Effector memory CD4-positive, alpha-beta T cell (primary cell): ENCODE data around the gene PRPF40A.

ENCODE experiments used
- DNase-seq, 3 donors: peaks; one replicate each; pipeline ENCODE4 v3.0.0-alpha.2; 2020
- H3K27ac ChIP-seq: 2 replicates; pipeline ENCODE4 v1.7.0; 2013; ENCODE audit warnings: mild to moderate bottlenecking, low read length, moderate library complexity; ENCODE audit not compliant: insufficient read depth, poor library complexity, severe bottlenecking
- H3K27me3 ChIP-seq: replicated peaks from 2 replicates; pipeline ENCODE4 v1.7.0; 2013; ENCODE audit warnings: mild to moderate bottlenecking, low read length; ENCODE audit not compliant: insufficient read depth, control insufficient read depth, poor library complexity, severe bottlenecking
- H3K36me3 ChIP-seq: 2 replicates; pipeline ENCODE4 v1.7.0; 2013; ENCODE audit warnings: mild to moderate bottlenecking, low read length, moderate library complexity; ENCODE audit not compliant: control insufficient read depth, insufficient read depth
- H3K4me1 ChIP-seq: 2 replicates; pipeline ENCODE4 v1.7.0; 2013; ENCODE audit warnings: low read length, mild to moderate bottlenecking; ENCODE audit not compliant: control insufficient read depth, insufficient read depth, poor library complexity, severe bottlenecking
- H3K4me3 ChIP-seq: 2 replicates; pipeline ENCODE4 v1.7.0; 2013; ENCODE audit warnings: low read length, low read depth, mild to moderate bottlenecking; ENCODE audit not compliant: insufficient read depth, poor library complexity, severe bottlenecking
- H3K9me3 ChIP-seq: 2 replicates; pipeline ENCODE4 v1.7.0; 2013; ENCODE audit warnings: mild to moderate bottlenecking, low read length, moderate library complexity; ENCODE audit not compliant: control insufficient read depth

Gene PRPF40A

GRCh38 chr2:152644189-152644873 lies 72.9 kb downstream of the PRPF40A start:
- Histone ChIP-seq H3K27ac (no peak overlapping the region), H3K4me1 (no peaks in the 10 kb centered on the region), H3K36me3 (no peaks in the 10 kb centered on the region), H3K9me3 (no peaks in the 10 kb centered on the region), H3K27me3 (no peaks in the 10 kb centered on the region), H3K4me3 (no peak overlapping the region)
- DNase-seq = no peak

- Histone ChIP-seq H3K27me3 (no peaks in the 10 kb centered on the region), H3K36me3 (no peaks in the 10 kb centered on the region), H3K4me3 (no peak overlapping the region), H3K27ac (no peak overlapping the region), H3K9me3 (no peaks in the 10 kb centered on the region), H3K4me1 (no peaks in the 10 kb centered on the region)
- DNase-seq = no peak
Measured at GRCh38 chr2:152638590-152638989, 78.7 kb downstream of the PRPF40A start.

GRCh38 chr2:152638056-152638455 lies 79.2 kb downstream of the PRPF40A start:
- no peaks in the 10 kb centered on the region for H3K4me1 ChIP-seq
- no peak overlapping the region for H3K27ac ChIP-seq
- DNase-seq = no peak
- H3K9me3 ChIP-seq = no peaks in the 10 kb centered on the region
- no peaks in the 10 kb centered on the region for H3K36me3 ChIP-seq
- no peaks in the 10 kb centered on the region for H3K27me3 ChIP-seq
- H3K4me3 ChIP-seq = no peak overlapping the region

GRCh38 chr2:152637251-152637650 lies 80.0 kb downstream of the PRPF40A start:
- Histone ChIP-seq H3K27ac (no peak overlapping the region), H3K9me3 (no peaks in the 10 kb centered on the region), H3K36me3 (no peaks in the 10 kb centered on the region), H3K4me1 (no peaks in the 10 kb centered on the region), H3K4me3 (no peak overlapping the region), H3K27me3 (no peaks in the 10 kb centered on the region)
- DNase-seq = no peak

GRCh38 chr2:152635635-152636298 lies 81.5 kb downstream of the PRPF40A start:
- H3K27ac ChIP-seq = no peak overlapping the region
- DNase-seq = peak; percentile 19 to 44 (median 30)
- no peaks in the 10 kb centered on the region for H3K4me1 ChIP-seq
- H3K27me3 ChIP-seq = no peaks in the 10 kb centered on the region
- H3K36me3 ChIP-seq = no peaks in the 10 kb centered on the region
- no peaks in the 10 kb centered on the region for H3K9me3 ChIP-seq
- no peak overlapping the region for H3K4me3 ChIP-seq

- Histone ChIP-seq H3K27me3 (no peaks in the 10 kb centered on the region), H3K36me3 (no peaks in the 10 kb centered on the region)
- no peak for DNase-seq
Measured at GRCh38 chr2:152632736-152633135, 84.5 kb downstream of the PRPF40A start.

GRCh38 chr2:152630466-152630865 lies 86.8 kb downstream of the PRPF40A start:
- DNase-seq = no peak
- H3K36me3 ChIP-seq = no peaks in the 10 kb centered on the region

More at GRCh38 chr2:152632736-152633135, 84.5 kb downstream of the PRPF40A start:
- Histone ChIP-seq H3K9me3 (no peaks in the 10 kb centered on the region), H3K4me1 (no peaks in the 10 kb centered on the region), H3K4me3 (no peak overlapping the region), H3K27ac (no peak overlapping the region)

GRCh38 chr2:152629202-152629601 lies 88.1 kb downstream of the PRPF40A start:
- no peak overlapping the region for H3K27ac ChIP-seq
- no peaks in the 10 kb centered on the region for H3K9me3 ChIP-seq
- no peak overlapping the region for H3K4me3 ChIP-seq
- DNase-seq = no peak
- H3K36me3 ChIP-seq = no peaks in the 10 kb centered on the region
- no peaks in the 10 kb centered on the region for H3K27me3 ChIP-seq
- no peaks in the 10 kb centered on the region for H3K4me1 ChIP-seq

More at GRCh38 chr2:152630466-152630865, 86.8 kb downstream of the PRPF40A start:
- Histone ChIP-seq H3K4me3 (no peak overlapping the region), H3K27me3 (no peaks in the 10 kb centered on the region), H3K9me3 (no peaks in the 10 kb centered on the region), H3K4me1 (no peaks in the 10 kb centered on the region), H3K27ac (no peak overlapping the region)

- no peak overlapping the region for H3K4me3 ChIP-seq
- no peaks in the 10 kb centered on the region for H3K4me1 ChIP-seq
- no peaks in the 10 kb centered on the region for H3K36me3 ChIP-seq
- H3K9me3 ChIP-seq = no peaks in the 10 kb centered on the region
- no peak overlapping the region for H3K27ac ChIP-seq
- DNase-seq = no peak
- no peaks in the 10 kb centered on the region for H3K27me3 ChIP-seq
Measured at GRCh38 chr2:152627351-152627957, 89.8 kb downstream of the PRPF40A start.

GRCh38 chr2:152626911-152627339 lies 90.3 kb downstream of the PRPF40A start:
- Histone ChIP-seq H3K4me1 (no peaks in the 10 kb centered on the region), H3K27me3 (no peaks in the 10 kb centered on the region), H3K27ac (no peak overlapping the region), H3K9me3 (no peaks in the 10 kb centered on the region), H3K4me3 (no peak overlapping the region), H3K36me3 (no peaks in the 10 kb centered on the region)
- no peak for DNase-seq
